Activated CD4-positive, alpha-beta T cell treated with anti-CD3 and anti-CD28 coated beads for 4 hours (primary cell): Measurements from ENCODE around the gene STX12.
"Not testable (repeated sequence)": the region's sequence is repeated elsewhere in the genome, so short reads cannot be mapped to it uniquely, and the experiment has no call there.

Experiments
- DNase-seq, 2 donors: peaks; one replicate each; pipeline ENCODE4 v3.0.0-alpha.2; 2020

The STX12 gene

GRCh38 chr1:27776276-27776675, 3.3 kb downstream of the STX12 start:
- DNase-seq: not testable (repeated sequence)

- no peak for DNase-seq
Observed at GRCh38 chr1:27778056-27778455, 5.0 kb downstream of the STX12 start.

GRCh38 chr1:27779122-27779521, 6.1 kb downstream of the STX12 start:
- DNase-seq: no peak

GRCh38 chr1:27782950-27783349, 9.9 kb downstream of the STX12 start:
- no peak for DNase-seq

GRCh38 chr1:27784700-27785099, 11.7 kb downstream of the STX12 start:
- no peak for DNase-seq

- no peak for DNase-seq
Observed at GRCh38 chr1:27785781-27786455, 12.9 kb downstream of the STX12 start.

- DNase-seq: no peak
Observed at GRCh38 chr1:27787895-27788294, 14.9 kb downstream of the STX12 start.

- DNase-seq: no peak
Observed at GRCh38 chr1:27789540-27790041, 16.6 kb downstream of the STX12 start.

GRCh38 chr1:27790270-27790669, 17.3 kb downstream of the STX12 start:
- not testable (repeated sequence) for DNase-seq

GRCh38 chr1:27795601-27796000, 22.6 kb downstream of the STX12 start:
- DNase-seq: no peak

GRCh38 chr1:27804791-27805190, 31.8 kb downstream of the STX12 start:
- no peak for DNase-seq

- DNase-seq: no peak
Observed at GRCh38 chr1:27806758-27807157, 33.7 kb downstream of the STX12 start.

- DNase-seq: no peak
Observed at GRCh38 chr1:27807385-27807784, 34.4 kb downstream of the STX12 start.

GRCh38 chr1:27808131-27808530, 35.1 kb downstream of the STX12 start:
- DNase-seq: not testable (repeated sequence)

- DNase-seq: no peak
Observed at GRCh38 chr1:27809883-27810282, 36.9 kb downstream of the STX12 start.

GRCh38 chr1:27811741-27812500, 38.9 kb downstream of the STX12 start:
- DNase-seq: no peak

GRCh38 chr1:27816921-27817630, 44.1 kb downstream of the STX12 start:
- DNase-seq: no peak

GRCh38 chr1:27821761-27822315, 48.8 kb downstream of the STX12 start:
- no peak for DNase-seq

GRCh38 chr1:27823784-27824183, 50.8 kb downstream of the STX12 start:
- no peak for DNase-seq

GRCh38 chr1:27824411-27824810, 51.4 kb downstream of the STX12 start:
- no peak for DNase-seq

- not testable (repeated sequence) for DNase-seq
Observed at GRCh38 chr1:27829339-27829960, 56.4 kb downstream of the STX12 start.

GRCh38 chr1:27830621-27831440, 57.8 kb downstream of the STX12 start, which contains the start of gene PPP1R8:
Gene PPP1R8 (plus strand): TSS chr1:27830782. CDS start chr1:27830836, 54 bp downstream.
- peak; percentile 87 to 88 for DNase-seq
